Measurements from ENCODE around the gene MPRIP.
"Not testable (repeated sequence)": the region's sequence is repeated elsewhere in the genome, so short reads cannot be mapped to it uniquely, and the experiment has no call there.

Gene MPRIP

DNA sequence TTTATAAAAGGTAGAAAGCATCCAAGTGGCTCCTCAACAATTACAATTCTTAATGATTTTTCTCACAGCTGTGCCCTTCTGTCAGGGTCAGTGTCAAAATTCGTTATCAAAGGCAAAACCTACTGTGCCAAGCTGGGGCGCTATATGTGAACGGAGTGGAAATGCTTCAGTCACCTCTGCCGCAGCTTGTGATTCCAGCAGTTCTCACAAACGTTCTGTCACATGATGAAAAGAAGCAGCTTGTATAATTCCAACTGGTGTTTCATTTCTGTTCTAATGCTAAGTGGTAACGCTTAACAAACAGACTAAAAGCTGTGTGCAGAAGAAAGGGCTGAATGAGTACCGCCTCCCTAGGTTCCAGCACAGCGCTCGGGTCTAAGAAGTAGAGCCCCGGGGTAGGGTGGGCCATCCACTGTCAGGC lies 149.7 kb downstream of the MPRIP start:
- no peak for DNase-seq

DNA sequence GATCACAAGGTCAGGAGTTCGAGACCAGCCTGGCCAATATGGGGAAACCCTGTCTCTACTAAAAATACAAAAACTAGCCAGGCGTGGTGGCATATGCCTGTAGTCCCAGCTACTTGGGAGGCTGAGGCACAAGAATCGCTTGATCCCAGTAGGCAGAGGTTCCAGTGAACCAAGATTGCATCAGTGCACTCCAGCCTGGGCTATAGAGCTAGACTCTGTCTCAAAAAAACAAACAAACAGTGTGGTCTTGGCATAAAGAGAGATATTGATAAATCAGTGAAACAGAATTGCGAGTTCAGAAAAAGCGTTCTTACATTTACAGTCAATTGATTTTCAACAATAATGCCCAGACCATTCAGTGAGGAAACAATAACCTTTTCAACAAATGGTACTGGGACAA lies 153.2 kb downstream of the MPRIP start:
- DNase-seq: not testable (repeated sequence)

GRCh38 chr17:17196776-17197175 lies 154.5 kb downstream of the MPRIP start:
- DNase-seq: no peak

GRCh38 chr17:17198281-17198680 lies 156.0 kb downstream of the MPRIP start:
- DNase-seq: no peak

DNA sequence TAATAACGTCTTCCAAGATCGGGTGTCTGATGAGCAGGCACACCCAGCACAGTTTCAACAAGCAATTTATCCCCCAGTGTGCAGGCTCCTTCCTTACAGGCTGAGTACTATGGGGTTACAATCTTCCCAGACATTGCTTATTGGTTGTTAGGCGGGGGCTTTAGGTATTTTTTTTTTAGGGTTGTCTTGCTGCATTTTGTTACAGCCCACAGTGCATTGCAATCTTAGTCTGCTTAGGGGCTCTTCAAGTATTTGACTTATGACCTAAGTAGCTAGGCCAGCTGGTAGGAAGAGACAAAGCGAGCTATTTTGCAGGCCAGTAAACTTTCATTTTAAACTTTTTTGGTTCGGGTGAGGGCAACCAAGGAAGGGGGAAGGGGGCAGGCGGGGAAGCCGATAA lies 158.1 kb downstream of the MPRIP start:
- DNase-seq: no peak

DNA sequence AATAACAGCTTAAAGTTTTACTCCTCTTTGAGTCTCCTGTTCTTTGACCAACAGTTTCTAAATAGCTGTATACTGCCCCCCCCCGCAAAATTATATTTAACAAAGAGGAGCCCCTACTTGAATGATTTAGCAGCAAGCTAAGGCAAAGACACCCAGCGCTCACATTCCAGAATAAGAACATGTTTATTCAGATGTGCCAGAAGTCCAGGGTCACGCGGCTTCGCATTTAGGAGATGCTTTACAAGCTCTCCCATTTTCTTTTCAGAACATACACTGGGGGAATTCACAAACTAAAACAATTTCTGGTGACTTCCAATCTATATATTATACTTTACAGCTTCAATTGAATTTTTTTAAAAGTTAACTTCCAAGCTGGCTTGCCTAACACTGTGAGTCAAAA lies 158.6 kb downstream of the MPRIP start:
- DNase-seq: no peak

DNA sequence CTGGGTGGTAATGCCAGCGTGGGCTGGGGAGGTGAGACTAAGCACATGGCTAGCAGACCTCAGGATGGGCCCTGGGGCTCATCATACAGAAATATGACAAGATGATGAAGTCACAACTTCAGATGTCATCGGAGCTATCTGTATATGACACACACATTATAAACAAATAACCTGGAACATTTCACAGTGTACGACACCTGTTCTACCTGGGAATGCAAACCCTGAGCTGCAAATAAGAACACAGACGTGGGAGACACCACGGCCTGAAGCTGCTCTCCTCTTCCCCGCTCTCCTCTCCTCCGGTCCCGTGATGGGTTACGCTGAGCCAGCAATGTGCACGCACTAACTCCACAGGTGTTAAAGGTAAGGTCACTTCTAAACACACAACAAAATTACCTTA lies 159.0 kb downstream of the MPRIP start:
- DNase-seq: no peak

DNA sequence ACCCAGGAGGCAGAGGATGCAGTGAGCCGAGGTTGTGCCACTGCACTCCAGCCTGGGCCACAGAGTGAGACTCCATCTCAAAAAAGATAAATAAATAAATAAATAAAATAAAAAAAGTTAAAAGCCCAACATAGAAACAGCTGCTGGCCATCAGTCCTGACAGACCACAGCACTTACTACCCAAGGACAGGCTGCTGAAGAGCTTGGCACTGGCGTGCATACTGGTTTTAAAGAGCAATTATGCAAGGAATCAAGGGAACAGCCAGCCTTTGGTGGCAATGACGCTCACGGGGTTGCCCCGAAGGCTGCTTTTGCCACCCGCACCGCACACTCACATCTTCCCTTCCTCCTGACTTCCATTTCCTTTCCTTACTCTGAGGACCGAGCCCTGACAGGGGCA lies 159.7 kb downstream of the MPRIP start:
- DNase-seq: no peak

DNA sequence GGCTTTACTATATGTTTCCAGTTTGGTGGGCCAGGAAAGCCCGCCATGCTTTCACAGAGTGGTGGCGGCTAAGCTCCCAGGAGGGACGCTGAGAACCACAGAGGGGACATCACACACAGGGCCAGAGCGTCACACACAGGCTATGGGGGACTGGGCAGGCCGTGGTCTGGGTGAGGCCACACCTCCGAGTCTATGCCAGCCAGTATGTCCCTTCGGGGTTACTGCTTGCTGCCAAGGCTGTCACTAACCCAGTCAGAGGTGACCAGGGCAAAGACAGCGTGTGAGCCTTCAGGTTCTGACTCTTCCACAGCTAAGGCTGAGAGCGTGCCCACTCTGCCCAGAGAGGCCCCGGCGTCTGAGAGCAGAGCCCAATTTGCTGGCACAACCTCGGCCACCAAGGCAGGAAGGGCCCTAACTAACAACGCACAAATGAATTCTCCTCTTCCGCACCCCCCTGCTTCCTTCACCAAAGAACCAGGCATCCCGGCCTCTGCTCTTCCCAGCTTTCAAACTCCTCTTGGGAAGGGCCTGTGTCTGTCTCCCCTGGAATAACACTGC lies 161.0 kb downstream of the MPRIP start:
- no peak for DNase-seq

DNA sequence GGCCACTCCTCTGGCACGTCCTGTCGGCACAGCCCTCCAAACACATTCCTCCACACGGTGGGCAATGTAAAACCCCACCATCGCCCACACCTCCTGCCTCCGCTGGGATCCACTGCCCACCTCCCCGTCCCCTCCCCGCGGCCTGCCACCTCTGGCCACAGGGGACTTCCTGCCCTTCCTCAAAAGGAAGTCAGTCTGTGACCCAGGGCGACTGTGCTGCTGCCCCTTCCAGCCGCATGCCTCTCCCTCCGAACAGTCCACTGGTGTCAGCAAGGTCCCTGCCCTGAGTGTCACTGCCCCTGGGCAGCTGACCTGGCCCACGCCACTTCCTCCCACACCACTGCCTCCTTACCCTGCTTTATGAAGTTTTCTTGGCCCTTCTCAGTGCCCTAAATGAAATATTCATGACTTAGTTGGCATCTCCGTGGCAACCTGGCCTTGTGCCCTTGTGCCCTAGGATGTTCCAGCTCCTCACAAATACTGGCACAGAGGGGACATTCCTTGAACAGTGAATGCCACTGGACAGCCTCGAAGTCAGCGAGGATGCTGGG lies 161.9 kb downstream of the MPRIP start:
- peak in 1 of 2 experiments; percentile 59 for DNase-seq

GRCh38 chr17:17204635-17205231 lies 162.5 kb downstream of the MPRIP start:
- DNase-seq: no peak

GRCh38 chr17:17205368-17206123 lies 163.3 kb downstream of the MPRIP start:
- DNase-seq: peak in 1 of 2 experiments; percentile 7

- peak; percentile 54 to 84 for DNase-seq
These were observed 164.1 kb downstream of the MPRIP start, which contains the start of gene PLD6 for GRCh38 chr17:17206124-17206912. TSS of gene PLD6 (minus strand) at chr17:17206333. CDS start at chr17:17206286, 47 bp downstream.

DNA sequence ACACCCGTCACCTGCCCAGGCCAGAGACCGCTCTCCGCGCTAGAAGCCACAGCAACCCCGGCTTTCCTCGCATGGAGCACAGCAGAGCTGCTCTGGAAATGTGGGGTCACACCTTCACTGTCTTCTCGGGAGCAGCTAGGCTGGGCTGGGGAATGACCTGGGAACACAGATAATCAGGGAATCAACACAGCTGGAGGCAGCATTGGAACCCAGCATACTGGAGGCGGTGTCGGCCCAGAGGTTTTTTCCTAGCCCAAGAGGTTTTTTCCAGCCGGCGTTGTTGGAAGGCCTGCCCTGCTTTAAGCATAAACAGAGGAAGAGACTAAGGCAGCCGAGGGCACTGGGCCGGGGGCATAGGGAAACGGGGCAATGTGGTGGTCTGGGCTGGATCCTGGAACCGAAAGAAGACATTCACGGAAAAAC lies 164.7 kb downstream of the MPRIP start:
- DNase-seq: peak in 1 of 2 experiments; percentile 48

- DNase-seq: no peak
These were observed 165.7 kb downstream of the MPRIP start for GRCh38 chr17:17207998-17208397.

- no peak for DNase-seq
These were observed 171.5 kb downstream of the MPRIP start for GRCh38 chr17:17213775-17214174.

GRCh38 chr17:17214646-17215436 lies 172.6 kb downstream of the MPRIP start:
- DNase-seq: no peak

GRCh38 chr17:17215575-17215974 lies 173.3 kb downstream of the MPRIP start:
- no peak for DNase-seq

DNA sequence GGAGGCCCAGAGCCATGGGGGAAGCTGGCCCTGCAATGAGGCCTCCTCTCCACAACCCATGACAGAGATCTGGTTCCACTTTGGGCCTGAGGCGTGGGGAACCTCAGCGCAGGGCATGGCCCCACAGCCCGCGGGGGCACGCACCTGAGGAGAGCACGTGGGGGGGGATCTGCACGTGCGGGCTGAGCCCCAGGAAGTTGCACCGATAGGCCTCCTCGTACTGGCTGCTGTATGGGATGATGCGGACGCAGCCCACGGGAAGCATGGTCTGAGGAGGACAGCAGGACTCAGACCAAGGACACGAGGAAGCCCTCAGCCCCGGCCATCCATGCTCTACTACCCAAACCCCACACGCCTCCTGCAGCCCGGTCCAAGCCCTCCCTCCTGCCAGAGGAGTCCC lies 174.0 kb downstream of the MPRIP start:
- no peak for DNase-seq

- DNase-seq: no peak
These were observed 174.5 kb downstream of the MPRIP start for GRCh38 chr17:17216776-17217175.

GRCh38 chr17:17217995-17218394 lies 175.7 kb downstream of the MPRIP start:
- no peak for DNase-seq

GRCh38 chr17:17220529-17220928 lies 178.3 kb downstream of the MPRIP start:
- no peak for DNase-seq

Data from NCI-H446 (cell line).